Skin of body (tissue), 3 donors: ENCODE measurements around the gene KIF5C. TPM values are rescaled to one million over a fixed set of nuclear protein-coding genes. Genes with fewer than 3 reads are reported as not detected.

Source experiments
- DNase-seq: peaks from one replicate; lab custom pipeline; 2025; lab: John Stamatoyannopoulos, UW
- small RNA-seq: library from RNA; depleted of rRNA; stranded (forward); fragments of <200 nt; gene quantifications from one replicate; pipeline ENCODE3, GENCODE V24; 2014; ENCODE audit warnings: low replicate concordance
- total RNA-seq: library from RNA; depleted of rRNA; stranded (reverse); fragments of >200 nt; gene quantifications from one replicate; pipeline ENCODE4 v1.2.3, GENCODE V29; 2014

Gene KIF5C
- total RNA-seq, 1 donor from 2014 or later, result 2.3 TPM

DNA sequence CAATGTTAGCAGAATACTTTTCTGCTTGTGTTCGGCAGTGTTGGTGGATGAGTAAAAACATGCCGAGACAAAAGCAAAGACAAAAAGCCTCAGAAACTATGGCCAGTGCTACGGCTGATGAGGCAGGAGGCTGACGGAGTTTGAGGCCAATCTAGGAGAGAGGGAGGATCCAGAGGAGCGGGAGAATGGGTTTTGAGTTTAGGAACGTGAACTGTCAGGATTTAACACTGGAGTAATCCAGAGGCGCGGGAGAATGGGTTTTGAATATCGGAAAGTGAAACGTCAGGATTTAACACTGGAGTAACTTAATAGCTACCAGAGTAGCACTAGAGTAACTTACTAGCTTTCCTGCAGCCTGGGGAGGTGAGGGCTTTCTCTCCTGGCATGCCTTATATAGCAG, 200.8 kb downstream of the KIF5C start:
- peak; percentile 7 for DNase-seq

Small RNAs within 50 kb of the gene (small RNA-seq; reads per million reads assigned to genes)
- gene RNU2-9P (not detected), gene UBBP3 (not detected)

Other genes starting within 250 kb of the KIF5C start
- gene EPC2, start 230.5 kb upstream of the KIF5C start, total RNA-seq, result 30.2 TPM
- 12.3 TPM for gene LYPD6B, start 163.5 kb downstream of the KIF5C start, total RNA-seq